GM21619 (cell line): Measurements from ENCODE around the gene GLB1L.
"Not testable (repeated sequence)": the region's sequence is repeated elsewhere in the genome, so short reads cannot be mapped to it uniquely, and the experiment has no call there.

ENCODE experiments used
- ATAC-seq: cut with Tn5 transposase; IDR thresholded peaks from one replicate; pipeline ENCODE4 v1.9.1; 2021; ENCODE audit not compliant: unreplicated experiment

Gene GLB1L

DNA sequence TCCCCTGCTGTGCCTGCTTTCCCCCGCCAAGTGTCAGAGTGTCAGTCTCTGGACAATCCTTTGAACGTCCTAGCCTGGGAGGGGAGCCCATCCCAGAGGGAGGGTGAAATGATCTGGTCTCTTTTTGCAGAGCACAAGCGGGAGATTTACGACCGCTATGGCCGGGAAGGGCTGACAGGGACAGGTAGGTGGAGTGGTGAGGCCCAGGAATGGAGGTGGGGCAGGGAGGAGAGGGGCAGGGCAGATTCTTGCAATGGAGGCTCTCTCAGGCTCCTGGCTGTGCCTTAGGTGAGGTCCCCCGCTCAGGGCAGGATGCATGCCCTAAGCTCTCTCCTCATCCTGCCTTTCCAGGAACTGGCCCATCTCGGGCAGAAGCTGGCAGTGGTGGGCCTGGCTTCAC is 36.3 kb upstream of the GLB1L start:
- ATAC-seq, result no peak

DNA sequence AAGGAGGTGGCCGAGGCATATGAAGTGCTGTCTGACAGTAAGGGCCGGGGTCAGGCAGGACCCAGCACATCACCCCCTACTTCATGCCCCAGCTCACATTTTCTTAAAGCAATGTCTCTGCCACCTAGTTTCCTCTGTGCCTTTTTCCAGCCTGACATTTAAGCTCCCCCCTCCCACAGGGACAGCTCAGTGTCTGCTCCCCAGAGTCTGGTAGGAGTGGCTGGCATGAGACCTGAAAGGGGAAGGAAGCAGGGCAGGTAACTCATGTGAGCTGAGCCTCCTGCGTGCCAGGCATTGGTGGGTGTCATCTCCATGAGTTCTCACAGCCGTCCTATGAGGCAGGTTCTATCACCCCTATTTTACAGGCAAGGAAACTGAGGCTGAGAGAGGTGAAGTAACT is 35.4 kb upstream of the GLB1L start:
- no peak for ATAC-seq

DNA sequence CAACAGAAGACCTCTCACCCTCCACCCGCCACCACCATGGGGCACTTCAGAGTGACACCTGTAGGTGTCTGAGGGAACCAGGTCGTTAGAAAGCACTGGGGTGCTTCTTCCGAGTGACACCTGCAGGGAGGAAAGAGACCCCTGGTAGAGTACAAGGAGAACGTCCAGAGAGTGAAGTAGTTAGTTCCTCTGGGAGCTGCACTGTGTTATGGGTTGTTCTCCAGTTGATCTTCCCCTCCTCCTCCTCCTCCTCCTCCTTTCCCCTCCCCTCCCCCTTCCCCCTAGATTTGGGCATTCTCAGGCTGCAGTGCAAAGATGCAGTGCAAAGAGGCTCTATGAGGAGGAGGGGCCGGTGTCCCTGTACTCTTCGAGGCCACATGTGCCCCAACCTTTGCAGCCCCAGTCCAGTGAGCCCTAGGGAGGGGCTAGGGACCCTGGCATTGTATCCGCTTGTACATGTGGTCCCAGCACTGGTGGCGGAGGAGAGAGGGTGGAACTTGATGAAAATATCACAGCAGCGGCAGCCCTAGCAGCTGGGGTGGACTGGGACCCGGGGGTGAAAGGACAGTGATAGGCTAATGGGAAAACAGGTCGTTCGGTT is 34.8 kb upstream of the GLB1L start:
- ATAC-seq, result no peak

DNA sequence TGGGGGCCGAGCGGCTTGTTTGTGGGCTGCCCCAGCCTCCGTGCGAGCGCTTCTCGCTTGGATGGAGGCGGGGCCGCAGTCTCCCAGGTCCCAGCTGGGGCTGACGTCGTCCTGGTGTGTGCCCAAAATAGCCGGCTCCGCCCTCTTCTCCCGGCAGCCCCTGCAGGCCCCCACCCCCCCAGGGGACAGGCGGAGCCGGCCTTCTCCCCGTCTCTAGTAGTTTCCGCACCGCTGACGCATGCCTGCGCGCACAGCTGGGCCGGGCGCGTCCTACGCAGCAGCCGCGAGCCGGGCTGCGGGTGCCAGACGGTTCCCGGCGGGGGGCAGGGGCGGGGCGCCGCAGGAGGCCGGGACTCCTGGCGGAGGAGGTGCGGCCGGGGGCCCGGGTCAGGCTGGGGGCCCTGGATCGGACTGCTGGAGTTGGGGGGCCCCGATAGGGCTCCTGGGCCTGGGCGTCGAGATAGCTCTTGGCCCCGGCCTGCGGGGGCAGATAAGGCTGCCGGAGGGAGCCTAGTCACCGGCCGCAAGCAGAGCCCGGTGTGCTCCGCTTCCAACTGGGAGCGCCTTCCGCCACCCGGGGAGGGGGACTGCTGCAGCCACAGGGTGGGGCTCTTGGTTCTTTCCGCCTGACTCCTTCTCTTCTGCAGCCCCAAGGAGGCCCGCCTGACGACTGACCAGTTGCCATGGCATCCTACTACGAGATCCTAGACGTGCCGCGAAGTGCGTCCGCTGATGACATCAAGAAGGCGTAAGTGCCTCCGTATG is 34.1 kb upstream of the GLB1L start, which contains the start of gene DNAJB2:
DNAJB2 (plus strand) TSS at position 216 of the 765 bp plus-strand sequence; CDS start at position 684, 468 bp downstream.
- peak; percentile 84 for ATAC-seq

DNA sequence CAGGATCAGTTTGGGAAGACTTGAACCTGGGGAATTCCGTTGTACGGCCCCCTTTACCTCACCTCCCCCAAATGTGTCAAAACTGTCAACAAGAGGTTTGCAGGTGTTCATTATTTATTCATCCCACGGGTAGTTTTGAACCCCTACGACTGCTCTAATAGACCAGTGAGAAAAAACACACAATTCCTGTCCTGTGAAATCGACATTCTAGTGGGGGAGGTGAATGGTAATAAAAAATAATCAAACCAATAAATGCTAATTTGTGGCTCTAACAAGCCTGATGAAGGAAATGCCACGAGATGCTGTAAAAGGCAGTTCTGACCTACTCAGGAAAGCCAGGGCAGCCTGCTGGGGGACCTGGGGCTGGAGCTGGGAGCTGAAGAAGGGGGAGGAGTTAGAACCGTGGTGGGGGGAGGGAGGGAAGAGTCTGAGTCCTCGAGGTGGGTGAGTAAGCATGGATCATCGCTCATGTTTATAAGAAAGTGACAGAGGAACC is 33.5 kb upstream of the GLB1L start:
- ATAC-seq, result no peak

DNA sequence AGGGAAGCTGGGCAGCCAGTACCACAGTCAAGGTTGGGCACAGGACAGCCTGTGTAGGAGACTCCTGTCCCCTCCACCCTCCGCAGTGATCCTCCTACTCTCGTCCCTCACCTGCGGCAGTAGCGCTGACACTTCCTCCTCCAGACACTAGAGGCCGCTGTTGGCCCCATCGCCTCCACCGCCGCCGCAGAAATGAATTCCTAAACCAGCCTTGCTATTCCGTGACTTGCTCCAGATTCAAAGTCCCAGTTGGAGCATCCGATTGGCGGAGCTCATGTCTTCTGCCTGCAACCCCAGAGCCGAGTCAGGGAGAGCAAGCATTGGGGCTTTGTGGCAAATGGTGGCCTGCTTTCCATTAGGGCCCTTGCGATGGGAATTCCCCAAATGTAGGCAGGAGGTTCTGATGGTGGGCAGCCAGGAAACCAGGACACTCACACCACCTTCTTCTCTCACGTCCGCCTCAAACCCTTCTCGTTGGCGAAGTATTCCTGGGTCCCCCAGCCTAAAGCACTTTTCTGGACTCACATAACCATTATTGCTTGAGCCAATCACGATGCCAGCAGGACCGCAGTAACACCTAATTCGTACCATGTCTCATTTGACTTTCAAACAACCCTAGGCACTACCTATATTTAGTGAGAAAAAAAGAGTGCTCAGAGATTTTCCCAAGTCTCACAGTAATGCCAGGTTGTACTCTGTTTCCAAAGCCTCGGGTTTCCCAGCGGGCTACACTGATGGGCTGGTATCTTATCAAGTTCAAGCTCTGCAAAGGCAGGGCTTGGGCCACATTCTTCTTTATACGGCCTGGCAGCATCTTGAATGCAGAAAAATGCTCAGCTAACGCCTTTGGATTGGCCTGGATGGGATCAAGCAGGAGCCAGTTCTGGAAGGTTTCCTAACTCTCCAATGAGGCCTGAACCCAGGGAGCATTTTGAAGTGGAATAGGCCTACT is 32.7 kb upstream of the GLB1L start:
- ATAC-seq, result peak; percentile 23

DNA sequence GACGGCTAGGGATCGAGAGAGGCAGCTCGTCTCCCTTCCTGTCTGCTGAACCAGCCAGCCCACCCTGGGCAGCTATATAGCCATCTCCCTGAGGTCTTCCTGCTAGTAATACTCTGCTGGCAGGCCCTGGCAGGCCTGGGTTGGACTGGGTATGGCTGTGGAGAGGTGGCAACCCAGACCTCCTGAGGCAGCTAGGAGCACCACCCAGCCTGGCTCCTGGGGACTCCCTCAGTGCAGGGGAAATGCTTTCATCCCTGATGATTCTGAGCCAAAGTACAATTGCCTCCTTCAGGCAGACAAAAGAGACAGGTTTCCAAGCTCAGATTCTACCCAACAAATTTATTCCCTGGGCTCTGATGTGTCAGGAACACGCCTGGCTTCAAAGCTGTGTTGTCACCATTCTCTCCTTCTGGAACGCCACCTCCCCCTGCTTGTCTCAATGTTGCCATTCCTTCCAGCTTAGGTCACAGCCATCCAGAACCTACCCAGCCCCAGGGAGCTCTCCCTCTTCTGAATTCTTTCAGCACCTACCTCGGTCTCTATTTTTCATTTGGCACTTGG is 29.2 kb upstream of the GLB1L start:
- ATAC-seq, result no peak

DNA sequence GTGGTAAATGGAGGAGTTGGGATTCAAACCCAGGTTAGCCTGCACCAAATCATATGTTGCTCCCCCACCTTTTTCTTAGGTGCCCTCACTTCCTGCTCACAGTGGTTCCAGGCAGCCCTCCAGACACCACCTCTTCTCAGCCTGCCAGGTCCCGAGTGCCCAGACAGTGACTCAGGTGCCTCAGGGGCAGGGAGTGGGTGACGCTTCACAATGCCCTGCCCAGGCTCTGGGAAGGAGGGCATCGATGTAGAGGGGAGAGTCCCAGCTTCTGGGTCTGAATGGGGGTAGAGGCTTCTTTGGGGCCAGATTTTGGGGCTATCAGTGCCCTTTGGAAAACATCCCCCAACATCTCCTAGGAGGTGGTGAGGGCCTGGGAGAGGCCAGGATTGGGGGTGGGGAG is 28.7 kb upstream of the GLB1L start:
- ATAC-seq, result no peak

DNA sequence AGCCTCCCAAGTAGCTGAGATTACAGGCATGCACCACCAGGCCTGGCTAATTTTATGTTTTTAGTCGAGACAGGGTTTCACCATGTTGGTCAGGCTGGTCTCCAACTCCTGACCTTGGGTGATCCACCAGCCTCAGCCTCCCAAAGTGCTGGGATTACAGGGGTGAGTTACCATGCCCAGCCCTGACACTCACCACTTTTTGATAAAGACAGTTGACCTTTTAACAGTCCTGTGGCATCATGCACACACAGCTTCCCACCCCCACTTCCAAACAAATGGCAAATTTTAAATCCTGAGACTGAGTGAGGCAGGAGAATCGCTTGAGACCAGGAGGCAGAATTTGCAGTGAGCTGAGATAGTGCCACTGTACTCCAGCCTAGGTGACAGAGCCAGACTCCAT is 27.8 kb upstream of the GLB1L start:
- no peak for ATAC-seq

DNA sequence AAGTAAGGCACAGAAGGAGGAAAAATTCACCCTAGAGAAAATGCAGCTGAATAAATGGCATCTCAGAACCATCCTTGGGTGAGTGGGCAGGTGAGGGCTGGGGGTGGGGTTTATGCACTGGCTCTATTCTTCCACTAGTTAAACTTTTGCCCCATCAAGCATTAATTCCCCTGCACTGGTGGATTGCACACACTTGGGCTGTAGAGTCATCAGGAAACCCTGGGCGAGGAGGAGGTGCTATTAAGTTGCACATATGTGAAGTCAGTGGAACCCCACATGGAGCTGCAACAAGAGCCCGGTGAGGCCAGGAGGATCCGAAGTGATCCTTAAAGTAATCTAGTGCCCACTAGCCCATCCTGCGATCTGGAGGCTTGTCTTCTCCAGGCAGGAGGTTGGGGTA is 27.1 kb upstream of the GLB1L start:
- no peak for ATAC-seq

DNA sequence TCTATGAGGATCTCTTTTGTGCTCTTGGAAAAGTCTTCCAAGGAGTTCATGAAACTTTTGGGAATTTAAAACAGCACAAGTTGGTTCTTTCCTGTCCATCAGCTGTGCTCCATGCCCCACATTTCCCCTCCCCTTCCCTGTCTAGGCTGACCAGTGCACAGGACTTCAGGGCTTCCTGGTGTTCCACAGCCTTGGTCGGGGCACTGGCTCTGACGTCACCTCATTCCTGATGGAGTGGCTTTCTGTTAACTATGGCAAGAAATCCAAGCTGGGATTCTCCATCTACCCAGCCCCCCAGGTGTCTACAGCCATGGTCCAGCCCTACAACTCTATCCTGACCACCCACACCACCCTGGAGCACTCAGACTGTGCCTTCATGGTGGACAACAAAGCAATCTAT is 25.8 kb upstream of the GLB1L start:
- no peak for ATAC-seq

DNA sequence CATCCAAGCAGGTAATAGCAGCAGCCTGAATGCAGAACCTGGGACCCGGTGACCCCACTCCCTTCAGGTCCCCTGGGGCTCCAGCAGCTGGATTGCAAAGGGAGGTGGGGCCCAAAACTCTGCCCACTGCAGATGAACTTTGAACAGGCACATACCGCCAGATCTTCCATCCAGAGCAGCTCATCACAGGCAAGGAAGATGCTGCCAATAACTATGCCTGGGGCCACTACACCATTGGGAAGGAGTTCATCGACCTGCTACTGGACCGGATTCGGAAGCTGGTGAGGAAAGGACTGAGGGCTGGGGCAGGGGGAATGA is 24.8 kb upstream of the GLB1L start:
- no peak for ATAC-seq

DNA sequence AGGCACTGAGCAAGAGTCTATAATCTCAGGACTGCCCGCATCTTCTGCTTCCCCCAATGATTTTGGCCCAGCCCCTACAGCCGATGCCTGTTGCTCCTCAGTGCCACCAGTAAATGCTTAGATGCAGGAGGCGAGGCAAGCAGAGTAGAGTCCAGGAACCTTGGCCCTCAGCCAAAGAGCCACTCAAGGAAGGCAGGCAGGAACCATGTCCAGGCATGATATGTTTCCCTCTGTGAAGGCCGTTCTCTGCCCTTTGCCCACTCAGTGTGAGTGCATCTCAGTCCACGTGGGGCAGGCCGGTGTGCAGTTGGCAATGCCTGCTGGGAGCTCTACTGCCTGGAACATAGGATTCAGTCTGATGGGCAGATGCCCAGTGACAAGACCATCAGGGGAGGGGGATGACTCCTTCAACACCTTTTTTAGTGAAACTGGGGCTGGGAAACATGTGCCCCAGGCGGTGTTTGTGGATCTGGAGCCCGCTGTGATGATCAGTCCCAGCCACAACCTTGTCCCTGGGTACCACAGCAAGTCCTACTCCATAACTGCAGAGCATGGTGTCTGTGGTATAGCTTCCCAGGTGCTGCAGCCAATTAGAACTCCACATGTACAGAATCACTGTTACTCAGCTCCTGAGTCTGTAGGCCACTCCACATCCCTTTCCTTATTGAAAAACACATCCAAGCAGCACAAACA is 24.3 kb upstream of the GLB1L start:
- no peak for ATAC-seq

DNA sequence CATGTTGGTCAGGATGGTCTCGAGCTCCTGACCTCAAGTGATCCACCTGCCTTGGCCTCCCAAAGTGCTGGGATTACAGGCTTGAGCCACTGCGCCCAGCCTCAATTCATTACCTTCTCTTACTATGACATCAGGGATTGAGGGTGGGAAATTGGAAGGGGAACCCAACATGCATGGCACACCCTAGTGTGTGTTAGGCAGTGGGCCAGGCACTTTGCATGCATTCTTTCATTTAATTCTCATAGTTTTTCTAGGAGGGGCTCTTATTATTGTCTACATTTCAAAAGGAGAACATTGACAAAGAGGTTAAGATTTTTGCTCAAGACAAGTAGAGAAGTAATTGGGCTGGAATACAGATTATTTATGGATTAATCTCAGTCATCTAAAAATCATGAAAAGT is 23.1 kb upstream of the GLB1L start:
- no peak for ATAC-seq

DNA sequence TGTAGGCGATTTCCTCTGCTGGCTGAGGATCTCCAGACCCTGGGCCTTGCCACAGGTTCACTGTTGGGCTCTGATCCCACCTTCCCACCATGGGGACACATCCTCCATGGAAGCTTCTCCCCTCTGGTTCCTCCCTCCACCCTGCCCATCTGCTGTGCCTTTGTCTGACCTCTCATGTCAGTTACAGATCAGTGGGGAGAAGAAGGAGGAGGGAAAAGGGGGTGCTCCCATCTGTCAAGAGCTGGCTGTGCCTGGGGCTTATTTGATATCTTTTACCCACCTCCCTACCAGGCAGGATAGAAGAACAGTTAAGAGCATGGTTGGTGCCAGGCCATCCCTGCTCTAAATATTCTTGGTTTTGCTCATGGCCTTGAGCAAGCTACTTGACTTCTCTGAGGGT is 21.6 kb upstream of the GLB1L start:
- no peak for ATAC-seq

DNA sequence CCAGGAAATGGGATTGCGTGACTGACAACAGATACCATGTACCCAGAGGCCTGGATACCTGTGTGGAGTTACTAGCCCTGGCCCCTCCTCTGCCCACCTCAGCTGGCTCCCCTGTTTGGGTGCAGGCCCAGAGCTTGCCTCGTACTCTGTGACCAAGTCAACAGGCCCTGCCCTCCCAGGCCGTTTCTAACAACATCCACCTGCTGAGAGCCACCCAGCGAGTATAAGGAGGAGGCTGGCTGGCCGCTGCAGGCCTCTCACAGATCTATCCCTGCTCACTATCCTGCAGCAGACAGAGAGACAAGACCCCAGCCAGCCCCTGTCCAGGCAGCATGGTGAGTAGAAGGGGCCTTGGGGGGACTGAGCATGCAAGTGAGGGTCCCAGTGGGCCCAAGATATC is 21.0 kb upstream of the GLB1L start:
- ATAC-seq, result no peak

DNA sequence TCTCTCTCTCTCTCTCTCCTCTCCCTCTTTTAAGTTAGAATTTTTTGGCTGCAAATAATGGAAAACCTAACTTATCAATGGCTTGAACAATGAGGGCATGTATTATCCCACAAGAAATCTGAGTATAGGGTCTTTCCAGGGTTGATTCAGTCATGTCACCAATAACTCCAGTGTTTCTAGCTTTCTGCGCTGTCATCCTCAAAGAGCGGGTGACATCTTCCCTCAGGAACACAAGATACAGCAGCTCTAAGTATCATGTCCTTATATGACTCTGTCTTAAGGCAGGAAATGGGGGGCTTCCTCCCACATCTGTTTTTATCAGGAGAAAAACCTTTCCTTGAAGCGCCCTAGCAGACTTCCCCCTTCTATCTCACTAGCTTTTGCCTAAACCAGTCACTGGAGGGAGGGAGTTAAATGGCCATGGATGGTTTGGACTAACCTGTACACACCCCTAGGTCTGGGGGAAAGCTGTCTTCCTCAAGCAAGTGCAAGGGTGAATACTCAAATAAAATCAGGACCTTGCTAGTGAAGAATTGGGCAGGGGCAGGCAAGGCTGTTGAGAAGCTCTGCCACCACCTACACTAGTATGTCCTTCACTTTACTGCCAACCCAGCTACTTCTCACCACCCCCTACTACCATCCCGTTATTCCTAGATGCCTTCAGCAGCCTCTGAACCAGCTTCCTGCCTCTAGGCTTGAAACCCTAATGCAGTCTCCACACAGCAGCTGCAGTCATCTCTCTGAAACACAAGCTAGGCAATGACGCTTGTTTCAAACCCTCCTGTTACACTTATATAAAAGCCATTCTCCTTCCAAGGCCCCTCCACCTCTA is 16.0 kb upstream of the GLB1L start:
- no peak for ATAC-seq

DNA sequence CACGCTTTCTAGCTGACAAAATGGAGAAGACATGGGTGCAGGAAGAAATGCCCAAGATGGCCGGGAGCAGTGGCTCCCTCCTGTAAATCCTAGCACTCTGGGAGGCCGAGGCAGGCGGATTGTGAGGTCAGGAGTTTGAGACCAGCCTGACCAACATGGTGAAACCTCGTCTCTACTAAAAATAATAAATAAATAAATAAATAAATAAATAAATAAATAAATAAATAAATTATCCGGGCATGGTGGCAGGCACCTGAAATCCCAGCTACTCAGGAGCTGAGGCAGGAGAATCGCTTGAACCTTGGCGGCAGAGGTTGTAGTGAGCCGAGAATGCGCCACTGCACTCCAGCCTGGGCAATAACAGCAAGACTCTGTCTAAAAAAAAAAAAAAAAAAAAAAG is 13.7 kb upstream of the GLB1L start:
- not testable (repeated sequence) for ATAC-seq

DNA sequence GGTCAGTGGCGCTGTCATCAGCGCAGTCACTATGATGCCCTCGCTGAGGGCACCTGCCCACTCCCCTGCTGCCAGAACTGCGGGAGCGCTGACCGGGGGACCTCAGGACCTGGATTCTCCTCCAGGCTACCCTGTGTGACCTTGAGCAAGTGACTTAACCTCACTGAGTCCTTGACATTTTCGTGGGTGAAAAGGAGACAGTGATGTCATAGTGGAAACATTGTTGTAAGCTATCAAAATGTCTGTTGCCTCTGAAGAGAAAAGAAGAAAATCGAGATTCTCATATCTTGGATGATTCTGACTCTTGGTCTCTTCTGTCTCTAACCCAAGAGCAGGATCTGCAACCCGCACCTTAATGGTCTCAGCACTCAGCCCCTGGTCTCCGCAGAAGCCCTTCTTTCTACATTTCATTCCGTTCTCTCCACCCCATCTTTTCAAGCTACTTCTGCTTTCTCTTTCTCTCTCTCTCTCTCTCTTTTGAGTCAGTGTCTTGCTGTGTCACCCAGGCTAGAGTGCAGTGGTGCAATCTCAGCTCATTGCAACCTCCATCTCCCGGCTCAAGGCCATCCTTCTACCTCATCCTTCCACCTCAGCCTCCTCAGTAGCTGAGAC is 9.5 kb upstream of the GLB1L start:
- ATAC-seq, result peak; percentile 23
